SK-N-SH treated with all-trans-retinoic acid at 6 μM for 48 hours (cell line): ENCODE measurements around the gene GAL3ST1.
"Not testable (repeated sequence)": the region's sequence is repeated elsewhere in the genome, so short reads cannot be mapped to it uniquely, and the experiment has no call there.

Experiments used
- ATAC-seq: fragments of 200-7000 bp; cut with Tn5 transposase; 3 replicates; pipeline ENCODE4 v1.9.1; 2020; ENCODE audit warnings: mild to moderate bottlenecking, moderate library complexity
- ARNTL ChIP-seq: fragments of 450-650 bp; formaldehyde crosslinking; IDR thresholded peaks from 2 replicates; pipeline ENCODE4 v1.5.0; 2020; ENCODE audit warnings: low read depth, mild to moderate bottlenecking, moderate library complexity, borderline replicate concordance
- CSDC2 ChIP-seq: fragments of 250-450 bp; sonication (Bioruptor Pico); IDR thresholded peaks from 2 replicates; pipeline ENCODE4 v1.5.0; 2020; ENCODE audit warnings: mild to moderate bottlenecking, moderate library complexity
- ESRRG ChIP-seq: fragments of 250-450 bp; sonication (Bioruptor Pico); IDR thresholded peaks from 2 replicates; pipeline ENCODE4 v1.6.1; 2021; ENCODE audit warnings: mild to moderate bottlenecking
- ISL1 ChIP-seq: fragments of 250-450 bp; sonication (Bioruptor Pico); IDR thresholded peaks from 2 replicates; pipeline ENCODE4 v2.1.2; 2022; ENCODE audit warnings: mild to moderate bottlenecking, moderate library complexity
- OSR1 ChIP-seq: fragments of 250-450 bp; sonication (Bioruptor Pico); IDR thresholded peaks from 2 replicates; pipeline ENCODE4 v1.8.0; 2022; ENCODE audit warnings: moderate library complexity, mild to moderate bottlenecking, inconsistent platforms
- PPARA ChIP-seq: fragments of 250-450 bp; sonication (Bioruptor Pico); IDR thresholded peaks from 2 replicates; pipeline ENCODE4 v1.5.0; 2020; ENCODE audit warnings: mild to moderate bottlenecking, borderline replicate concordance
- RARB ChIP-seq: fragments of 250-450 bp; sonication (Bioruptor Pico); IDR thresholded peaks from 2 replicates; pipeline ENCODE4 v1.8.0; 2021; ENCODE audit warnings: mild to moderate bottlenecking, moderate library complexity
- SNAI2 ChIP-seq: fragments of 250-450 bp; sonication (Bioruptor Pico); IDR thresholded peaks from 2 replicates; pipeline ENCODE4 v1.5.0; 2020; ENCODE audit warnings: mild to moderate bottlenecking, moderate library complexity
- TCF4 ChIP-seq: fragments of 250-450 bp; sonication (Bioruptor Pico); IDR thresholded peaks from 2 replicates; pipeline ENCODE4 v1.8.0; 2021; ENCODE audit warnings: mild to moderate bottlenecking, moderate library complexity, borderline replicate concordance
- TOX ChIP-seq: fragments of 250-450 bp; sonication (Bioruptor Pico); IDR thresholded peaks from 2 replicates; pipeline ENCODE4 v1.8.0; 2021; ENCODE audit warnings: mild to moderate bottlenecking, moderate library complexity, borderline replicate concordance
- ZC3H10 ChIP-seq: fragments of 250-450 bp; sonication (Bioruptor Pico); IDR thresholded peaks from 2 replicates; pipeline ENCODE4 v1.5.1; 2021; ENCODE audit warnings: mild to moderate bottlenecking, moderate library complexity
- ZFP3 ChIP-seq: fragments of 250-450 bp; sonication (Bioruptor Pico); IDR thresholded peaks from 2 replicates; pipeline ENCODE4 v1.5.0; 2020; ENCODE audit warnings: mild to moderate bottlenecking, moderate library complexity
- ZFP30 ChIP-seq: fragments of 450-650 bp; formaldehyde crosslinking; IDR thresholded peaks from 2 replicates; pipeline ENCODE4 v1.5.0; 2022; ENCODE audit warnings: mild to moderate bottlenecking, moderate library complexity
- ZNF565 ChIP-seq: fragments of 450-650 bp; formaldehyde crosslinking; conservative IDR thresholded peaks from 2 replicates; pipeline ENCODE4 v1.5.0; 2020; ENCODE audit warnings: low read depth, mild to moderate bottlenecking, moderate library complexity
- ZNF70 ChIP-seq: fragments of 450-650 bp; formaldehyde crosslinking; IDR thresholded peaks from 2 replicates; pipeline ENCODE4 v1.5.0; 2020; ENCODE audit warnings: mild to moderate bottlenecking, moderate library complexity
- ZNF8 ChIP-seq: fragments of 450-650 bp; formaldehyde crosslinking; IDR thresholded peaks from 2 replicates; pipeline ENCODE4 v1.5.0; 2020; ENCODE audit warnings: mild to moderate bottlenecking, moderate library complexity
- TF ChIP-seq, protein P1 (sequence below): fragments of 250-450 bp; sonication (Bioruptor Pico); IDR thresholded peaks from 2 replicates; pipeline ENCODE4 v1.8.0; 2021; ENCODE audit warnings: low read depth, mild to moderate bottlenecking, moderate library complexity, borderline replicate concordance
- TF ChIP-seq, protein P2 (sequence below): fragments of 250-450 bp; sonication (Bioruptor Pico); IDR thresholded peaks from 2 replicates; pipeline ENCODE4 v1.5.1; 2021; ENCODE audit warnings: mild to moderate bottlenecking, moderate library complexity
- TF ChIP-seq, protein P3 (sequence below): fragments of 250-450 bp; sonication (Bioruptor Pico); IDR thresholded peaks from 2 replicates; pipeline ENCODE4 v1.5.0; 2020; ENCODE audit warnings: mild to moderate bottlenecking, moderate library complexity
- TF ChIP-seq, protein P4 (sequence below): fragments of 250-450 bp; sonication (Bioruptor Pico); IDR thresholded peaks from 2 replicates; pipeline ENCODE4 v1.5.1; 2020; ENCODE audit warnings: low read depth, mild to moderate bottlenecking, moderate library complexity

Gene GAL3ST1

DNA sequence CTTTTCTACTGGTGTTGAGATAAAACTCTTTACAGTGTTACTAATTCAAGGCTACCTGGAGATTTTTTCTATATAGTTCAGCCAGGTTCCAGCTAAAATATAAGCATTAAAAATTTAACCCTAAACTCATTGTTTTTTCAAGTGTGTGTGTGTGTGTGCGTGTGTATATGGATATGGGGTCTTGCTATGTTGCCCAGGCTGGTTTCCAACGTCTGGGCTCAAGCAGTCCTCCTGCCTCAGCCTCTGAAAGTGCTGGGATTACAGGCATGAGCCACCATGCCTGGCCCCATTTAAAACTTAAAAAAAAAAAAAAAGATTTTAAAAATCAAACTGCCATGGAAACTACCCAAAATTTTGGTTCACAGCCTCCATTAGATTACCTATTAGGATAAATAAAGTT lies 21.7 kb upstream of the GAL3ST1 start:
- TF ChIP-seq, protein P1, sequence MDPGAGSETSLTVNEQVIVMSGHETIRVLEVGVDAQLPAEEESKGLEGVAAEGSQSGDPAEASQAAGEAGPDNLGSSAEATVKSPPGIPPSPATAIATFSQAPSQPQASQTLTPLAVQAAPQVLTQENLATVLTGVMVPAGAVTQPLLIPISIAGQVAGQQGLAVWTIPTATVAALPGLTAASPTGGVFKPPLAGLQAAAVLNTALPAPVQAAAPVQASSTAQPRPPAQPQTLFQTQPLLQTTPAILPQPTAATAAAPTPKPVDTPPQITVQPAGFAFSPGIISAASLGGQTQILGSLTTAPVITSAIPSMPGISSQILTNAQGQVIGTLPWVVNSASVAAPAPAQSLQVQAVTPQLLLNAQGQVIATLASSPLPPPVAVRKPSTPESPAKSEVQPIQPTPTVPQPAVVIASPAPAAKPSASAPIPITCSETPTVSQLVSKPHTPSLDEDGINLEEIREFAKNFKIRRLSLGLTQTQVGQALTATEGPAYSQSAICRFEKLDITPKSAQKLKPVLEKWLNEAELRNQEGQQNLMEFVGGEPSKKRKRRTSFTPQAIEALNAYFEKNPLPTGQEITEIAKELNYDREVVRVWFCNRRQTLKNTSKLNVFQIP (CRISPR knock-in tag) = no peak
- TF ChIP-seq, protein P2, sequence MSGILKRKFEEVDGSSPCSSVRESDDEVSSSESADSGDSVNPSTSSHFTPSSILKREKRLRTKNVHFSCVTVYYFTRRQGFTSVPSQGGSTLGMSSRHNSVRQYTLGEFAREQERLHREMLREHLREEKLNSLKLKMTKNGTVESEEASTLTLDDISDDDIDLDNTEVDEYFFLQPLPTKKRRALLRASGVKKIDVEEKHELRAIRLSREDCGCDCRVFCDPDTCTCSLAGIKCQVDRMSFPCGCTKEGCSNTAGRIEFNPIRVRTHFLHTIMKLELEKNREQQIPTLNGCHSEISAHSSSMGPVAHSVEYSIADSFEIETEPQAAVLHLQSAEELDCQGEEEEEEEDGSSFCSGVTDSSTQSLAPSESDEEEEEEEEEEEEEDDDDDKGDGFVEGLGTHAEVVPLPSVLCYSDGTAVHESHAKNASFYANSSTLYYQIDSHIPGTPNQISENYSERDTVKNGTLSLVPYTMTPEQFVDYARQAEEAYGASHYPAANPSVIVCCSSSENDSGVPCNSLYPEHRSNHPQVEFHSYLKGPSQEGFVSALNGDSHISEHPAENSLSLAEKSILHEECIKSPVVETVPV (CRISPR knock-in tag) = no peak
- TF ChIP-seq ZFP30 (CRISPR knock-in tag) = no peak
- no peak for TF ChIP-seq RARB (CRISPR knock-in tag)
- TF ChIP-seq ESRRG (CRISPR knock-in tag) = no peak
- no peak for TF ChIP-seq ZC3H10
- TF ChIP-seq ISL1 (CRISPR knock-in tag) = no peak
- TF ChIP-seq, protein P3, sequence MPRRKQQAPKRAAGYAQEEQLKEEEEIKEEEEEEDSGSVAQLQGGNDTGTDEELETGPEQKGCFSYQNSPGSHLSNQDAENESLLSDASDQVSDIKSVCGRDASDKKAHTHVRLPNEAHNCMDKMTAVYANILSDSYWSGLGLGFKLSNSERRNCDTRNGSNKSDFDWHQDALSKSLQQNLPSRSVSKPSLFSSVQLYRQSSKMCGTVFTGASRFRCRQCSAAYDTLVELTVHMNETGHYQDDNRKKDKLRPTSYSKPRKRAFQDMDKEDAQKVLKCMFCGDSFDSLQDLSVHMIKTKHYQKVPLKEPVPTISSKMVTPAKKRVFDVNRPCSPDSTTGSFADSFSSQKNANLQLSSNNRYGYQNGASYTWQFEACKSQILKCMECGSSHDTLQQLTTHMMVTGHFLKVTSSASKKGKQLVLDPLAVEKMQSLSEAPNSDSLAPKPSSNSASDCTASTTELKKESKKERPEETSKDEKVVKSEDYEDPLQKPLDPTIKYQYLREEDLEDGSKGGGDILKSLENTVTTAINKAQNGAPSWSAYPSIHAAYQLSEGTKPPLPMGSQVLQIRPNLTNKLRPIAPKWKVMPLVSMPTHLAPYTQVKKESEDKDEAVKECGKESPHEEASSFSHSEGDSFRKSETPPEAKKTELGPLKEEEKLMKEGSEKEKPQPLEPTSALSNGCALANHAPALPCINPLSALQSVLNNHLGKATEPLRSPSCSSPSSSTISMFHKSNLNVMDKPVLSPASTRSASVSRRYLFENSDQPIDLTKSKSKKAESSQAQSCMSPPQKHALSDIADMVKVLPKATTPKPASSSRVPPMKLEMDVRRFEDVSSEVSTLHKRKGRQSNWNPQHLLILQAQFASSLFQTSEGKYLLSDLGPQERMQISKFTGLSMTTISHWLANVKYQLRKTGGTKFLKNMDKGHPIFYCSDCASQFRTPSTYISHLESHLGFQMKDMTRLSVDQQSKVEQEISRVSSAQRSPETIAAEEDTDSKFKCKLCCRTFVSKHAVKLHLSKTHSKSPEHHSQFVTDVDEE (CRISPR knock-in tag) = no peak
- no peak for TF ChIP-seq CSDC2 (CRISPR knock-in tag)
- TF ChIP-seq ZNF8 = no peak
- no peak for TF ChIP-seq TCF4
- TF ChIP-seq ZNF70 (CRISPR knock-in tag) = no peak
- no peak for TF ChIP-seq ARNTL (CRISPR knock-in tag)
- TF ChIP-seq ZNF565 (CRISPR knock-in tag) = no peak
- TF ChIP-seq, protein P4, sequence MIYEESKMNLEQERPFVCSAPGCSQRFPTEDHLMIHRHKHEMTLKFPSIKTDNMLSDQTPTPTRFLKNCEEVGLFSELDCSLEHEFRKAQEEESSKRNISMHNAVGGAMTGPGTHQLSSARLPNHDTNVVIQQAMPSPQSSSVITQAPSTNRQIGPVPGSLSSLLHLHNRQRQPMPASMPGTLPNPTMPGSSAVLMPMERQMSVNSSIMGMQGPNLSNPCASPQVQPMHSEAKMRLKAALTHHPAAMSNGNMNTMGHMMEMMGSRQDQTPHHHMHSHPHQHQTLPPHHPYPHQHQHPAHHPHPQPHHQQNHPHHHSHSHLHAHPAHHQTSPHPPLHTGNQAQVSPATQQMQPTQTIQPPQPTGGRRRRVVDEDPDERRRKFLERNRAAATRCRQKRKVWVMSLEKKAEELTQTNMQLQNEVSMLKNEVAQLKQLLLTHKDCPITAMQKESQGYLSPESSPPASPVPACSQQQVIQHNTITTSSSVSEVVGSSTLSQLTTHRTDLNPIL (CRISPR knock-in tag) = no peak
- TF ChIP-seq OSR1 (CRISPR knock-in tag) = no peak
- no peak for TF ChIP-seq SNAI2
- no peak for TF ChIP-seq PPARA
- no peak for ATAC-seq

DNA sequence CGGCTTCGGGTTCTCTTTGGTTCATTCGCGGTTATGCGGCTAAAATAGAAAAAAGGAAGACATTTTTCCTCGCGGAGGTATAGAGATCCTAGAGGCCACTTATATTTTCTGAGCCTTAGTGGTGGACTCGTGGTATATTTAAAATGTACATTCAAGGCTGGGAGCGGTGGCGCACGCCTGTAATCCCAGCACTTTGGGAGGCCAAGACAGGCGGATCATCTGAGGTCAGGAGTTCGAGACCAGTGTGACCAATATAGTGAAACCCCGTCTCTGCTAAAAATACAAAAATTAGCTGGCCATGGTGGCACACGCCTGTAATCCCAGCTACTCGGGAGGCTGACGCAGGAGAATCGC lies 17.9 kb upstream of the GAL3ST1 start:
- ATAC-seq = not testable (repeated sequence)

DNA sequence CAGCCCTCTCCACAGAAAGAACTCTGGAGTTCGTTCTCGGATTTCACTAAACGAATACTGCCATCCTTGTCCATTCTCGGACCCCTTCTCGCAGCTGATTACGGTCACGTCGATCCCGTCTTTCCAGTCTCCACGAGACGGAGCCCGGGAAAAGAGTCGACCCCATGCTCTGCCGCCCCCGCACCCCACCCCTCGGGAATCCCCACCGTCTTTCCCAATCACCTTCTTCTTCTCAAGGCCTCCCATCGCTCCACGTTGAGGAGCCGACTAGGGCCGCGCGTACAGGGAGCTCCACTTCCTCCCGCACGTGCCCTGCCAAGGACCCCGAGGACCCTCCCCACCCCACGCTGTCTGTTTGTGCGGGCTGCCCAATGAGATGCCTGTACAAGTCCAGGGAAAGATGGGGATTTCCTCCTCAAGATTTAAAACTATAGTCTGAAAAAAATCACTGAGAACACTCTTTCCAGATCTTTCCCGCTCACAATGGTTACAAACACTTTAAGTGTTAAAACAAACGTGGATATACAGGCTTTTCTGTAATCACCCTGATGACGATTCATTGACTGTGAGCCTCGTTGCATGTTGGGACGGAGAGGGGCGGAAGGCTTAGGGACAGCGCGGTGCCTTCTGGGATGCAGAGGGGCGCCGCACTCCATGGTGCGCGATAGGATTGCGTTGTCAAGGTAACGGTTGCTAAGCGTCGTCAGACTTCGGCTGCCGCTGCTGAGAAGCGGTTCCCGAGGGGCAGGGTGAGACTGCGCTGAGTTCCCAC lies 17.3 kb upstream of the GAL3ST1 start, which contains the start of gene PES1:
TSS of gene PES1 (minus strand) at position 323 of the 772 bp plus-strand sequence. CDS start at position 246, 77 bp downstream.
- TF ChIP-seq SNAI2 = no peak
- no peak for TF ChIP-seq ZNF565 (CRISPR knock-in tag)
- TF ChIP-seq ISL1 (CRISPR knock-in tag) = no peak
- no peak for TF ChIP-seq RARB (CRISPR knock-in tag)
- TF ChIP-seq, protein P1 (CRISPR knock-in tag) = no peak
- peak; percentile 99 for ATAC-seq

DNA sequence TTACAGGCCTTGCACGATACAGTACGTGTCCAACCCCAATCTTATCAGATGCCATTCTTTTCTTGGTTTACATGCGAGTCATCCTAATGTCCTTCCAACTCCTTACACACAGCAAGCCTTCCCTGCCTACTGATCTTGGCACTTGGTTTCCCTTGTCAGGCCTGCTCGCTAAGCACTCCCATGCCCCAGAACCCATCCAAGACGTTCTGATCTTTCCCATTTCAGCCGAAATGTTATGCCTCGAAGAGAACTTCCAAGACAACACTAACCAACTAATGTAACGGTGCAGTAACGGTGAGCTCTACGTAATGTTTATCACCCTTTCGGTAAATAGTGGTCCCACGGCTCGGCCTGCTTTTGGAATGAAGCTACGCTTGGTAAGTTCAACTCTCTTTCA lies 16.7 kb upstream of the GAL3ST1 start:
- ATAC-seq = peak; percentile 7
- TF ChIP-seq ZFP3 (CRISPR knock-in tag) (no peak), PPARA (no peak), OSR1 (CRISPR knock-in tag) (no peak), ZNF8 (no peak), ZNF70 (CRISPR knock-in tag) (no peak), ISL1 (CRISPR knock-in tag) (no peak), ESRRG (CRISPR knock-in tag) (no peak), CSDC2 (CRISPR knock-in tag) (no peak), TOX (CRISPR knock-in tag) (no peak), SNAI2 (no peak), ZC3H10 (no peak), ZNF565 (CRISPR knock-in tag) (no peak), ZFP30 (CRISPR knock-in tag) (no peak), TCF4 (no peak)
- TF ChIP-seq, protein P2 (CRISPR knock-in tag) = no peak
- TF ChIP-seq, protein P1 (CRISPR knock-in tag) = no peak
- TF ChIP-seq, protein P4 (CRISPR knock-in tag) = no peak
